WI38 (cell line): Measurements from ENCODE around the gene SP100.
"Not testable (repeated sequence)": the region's sequence is repeated elsewhere in the genome, so short reads cannot be mapped to it uniquely, and the experiment has no call there.

ENCODE experiments used
- H3K4me3 ChIP-seq: 2 replicates; pipeline ENCODE4 v1.5.1; 2011; ENCODE audit warnings: low read depth, mild to moderate bottlenecking, control low read depth, low read length
- TF ChIP-seq, protein P1 (sequence below): IDR thresholded peaks from 2 replicates; pipeline ENCODE4 v1.5.1; 2012; ENCODE audit warnings: low read depth, mild to moderate bottlenecking, control low read depth, low read length

Gene SP100

DNA sequence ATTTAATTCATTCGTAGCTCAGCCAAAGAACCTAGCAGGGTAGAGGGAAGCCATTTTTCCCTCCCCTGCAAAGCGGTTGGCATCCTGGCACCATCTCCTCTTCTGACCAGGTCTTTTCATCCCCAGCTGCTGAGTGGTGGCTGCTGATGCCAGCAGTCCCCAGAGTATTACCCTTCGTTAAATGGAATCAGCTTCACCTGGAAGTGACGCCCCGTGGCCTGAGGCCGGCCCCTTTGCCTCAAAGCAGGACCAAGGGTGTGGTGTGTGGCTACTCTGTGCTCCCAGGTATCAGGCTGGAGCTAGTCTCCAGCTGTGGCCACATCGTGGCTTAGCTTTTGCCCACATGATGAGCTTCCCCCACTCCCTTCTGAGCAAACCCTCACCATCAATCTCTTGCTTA lies 12.3 kb upstream of the SP100 start:
- no peak overlapping the region for H3K4me3 ChIP-seq
- TF ChIP-seq, protein P1, sequence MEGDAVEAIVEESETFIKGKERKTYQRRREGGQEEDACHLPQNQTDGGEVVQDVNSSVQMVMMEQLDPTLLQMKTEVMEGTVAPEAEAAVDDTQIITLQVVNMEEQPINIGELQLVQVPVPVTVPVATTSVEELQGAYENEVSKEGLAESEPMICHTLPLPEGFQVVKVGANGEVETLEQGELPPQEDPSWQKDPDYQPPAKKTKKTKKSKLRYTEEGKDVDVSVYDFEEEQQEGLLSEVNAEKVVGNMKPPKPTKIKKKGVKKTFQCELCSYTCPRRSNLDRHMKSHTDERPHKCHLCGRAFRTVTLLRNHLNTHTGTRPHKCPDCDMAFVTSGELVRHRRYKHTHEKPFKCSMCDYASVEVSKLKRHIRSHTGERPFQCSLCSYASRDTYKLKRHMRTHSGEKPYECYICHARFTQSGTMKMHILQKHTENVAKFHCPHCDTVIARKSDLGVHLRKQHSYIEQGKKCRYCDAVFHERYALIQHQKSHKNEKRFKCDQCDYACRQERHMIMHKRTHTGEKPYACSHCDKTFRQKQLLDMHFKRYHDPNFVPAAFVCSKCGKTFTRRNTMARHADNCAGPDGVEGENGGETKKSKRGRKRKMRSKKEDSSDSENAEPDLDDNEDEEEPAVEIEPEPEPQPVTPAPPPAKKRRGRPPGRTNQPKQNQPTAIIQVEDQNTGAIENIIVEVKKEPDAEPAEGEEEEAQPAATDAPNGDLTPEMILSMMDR = no peak

DNA sequence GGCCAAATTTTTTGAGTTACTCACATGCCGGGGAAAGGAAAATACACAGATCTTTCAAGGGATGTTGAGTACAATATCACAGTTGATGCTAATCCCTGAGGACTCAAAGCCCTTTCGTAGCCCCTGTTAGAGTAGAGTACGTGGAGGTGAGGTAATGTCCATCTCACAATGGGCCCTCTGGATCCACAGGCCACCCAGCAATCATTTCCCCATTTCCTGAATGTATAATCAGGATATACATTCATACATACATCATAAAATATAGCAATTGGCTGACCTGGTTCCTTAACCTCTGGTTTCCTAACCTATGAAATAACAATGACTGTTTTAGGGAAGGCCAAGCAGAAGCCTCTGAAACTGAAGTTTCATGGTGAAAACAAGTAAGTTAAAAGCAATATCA lies 10.2 kb upstream of the SP100 start:
- no peak overlapping the region for H3K4me3 ChIP-seq
- TF ChIP-seq, protein P1 = no peak

DNA sequence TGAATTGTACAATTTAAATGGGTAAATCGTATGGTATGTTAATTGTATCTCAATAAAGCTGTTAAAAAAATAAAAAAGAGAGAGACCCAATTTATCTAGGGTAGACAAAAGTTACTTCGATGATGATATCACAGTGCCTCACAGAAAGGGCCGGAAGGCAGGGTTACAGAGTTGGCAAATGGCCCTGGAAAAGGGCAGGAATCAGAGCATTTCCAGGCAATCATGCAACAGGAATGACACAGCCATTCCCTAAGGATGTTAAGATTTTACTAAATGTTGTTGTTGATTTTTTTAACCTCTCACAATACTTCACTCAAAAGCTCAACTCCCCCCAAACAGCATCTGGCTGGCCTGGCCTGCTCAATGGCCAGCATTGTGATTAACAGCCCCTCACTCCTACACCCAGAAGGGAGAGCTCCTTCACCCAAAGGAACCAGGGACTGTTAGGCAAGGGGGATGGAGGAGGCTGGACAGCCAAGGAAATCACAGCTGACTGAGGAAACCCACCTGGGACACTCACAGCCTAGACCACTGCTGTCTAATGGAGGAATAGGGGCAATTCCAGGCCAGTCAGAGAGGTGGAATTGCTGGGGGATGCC lies 7.7 kb upstream of the SP100 start:
- TF ChIP-seq, protein P1 = no peak
- H3K4me3 ChIP-seq = no peak overlapping the region

DNA sequence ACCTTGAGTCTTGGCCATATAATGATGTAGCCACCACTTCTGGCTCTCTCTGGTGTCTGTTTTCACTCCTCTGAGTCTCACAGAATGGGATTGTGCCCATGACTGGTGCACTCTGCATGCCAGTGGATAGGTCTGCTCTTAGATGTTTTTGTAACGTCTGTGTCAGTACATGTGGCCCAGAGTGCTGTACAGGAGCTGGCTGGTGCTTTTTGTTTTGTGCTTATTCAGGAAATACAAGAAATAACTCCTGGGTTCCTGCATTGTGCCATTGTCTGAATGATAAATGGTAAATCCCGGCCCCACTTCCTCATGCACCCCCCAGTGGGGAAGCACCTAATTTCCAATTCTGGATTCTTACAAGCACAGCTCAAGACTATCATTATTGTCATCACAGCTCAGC lies 6.7 kb upstream of the SP100 start:
- H3K4me3 ChIP-seq = not testable (repeated sequence)

GRCh38 chr2:230410263-230410662 lies 5.7 kb upstream of the SP100 start:
- H3K4me3 ChIP-seq = no peak overlapping the region
- TF ChIP-seq, protein P1 = no peak

DNA sequence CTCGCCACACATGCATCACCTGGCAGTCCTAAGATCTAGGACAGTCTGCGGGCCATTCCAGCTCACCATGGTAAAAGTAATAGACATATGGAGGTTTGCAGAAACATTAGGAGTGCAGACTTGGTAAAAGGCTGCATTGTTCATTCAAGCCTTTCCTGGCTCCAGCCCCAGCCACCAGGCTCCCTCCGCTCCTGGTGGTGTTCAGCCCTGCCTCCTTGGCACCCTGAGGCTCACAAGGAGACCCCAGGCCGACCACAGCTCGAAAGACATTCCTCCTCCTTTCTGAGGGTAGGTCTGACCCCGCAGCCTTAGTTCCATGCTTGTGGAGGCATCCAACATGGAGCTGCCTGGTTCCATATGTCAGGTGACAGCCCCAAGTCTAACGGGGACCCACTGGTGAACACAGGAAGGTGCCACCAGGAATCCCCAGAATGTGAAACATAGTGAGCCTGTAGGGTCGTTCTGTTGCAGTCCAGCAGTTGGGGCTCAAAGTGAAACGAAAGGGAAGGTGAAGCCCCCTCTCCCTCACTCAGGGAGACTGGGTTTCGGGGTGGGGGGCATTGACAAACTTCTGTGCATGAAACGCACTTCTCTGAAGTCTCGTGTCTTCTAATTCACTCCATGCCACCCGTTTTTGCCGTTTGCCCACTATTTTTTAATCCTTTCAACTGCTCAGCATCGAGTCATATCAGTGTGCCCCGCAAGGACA lies 5.0 kb upstream of the SP100 start:
- TF ChIP-seq, protein P1 = no peak

DNA sequence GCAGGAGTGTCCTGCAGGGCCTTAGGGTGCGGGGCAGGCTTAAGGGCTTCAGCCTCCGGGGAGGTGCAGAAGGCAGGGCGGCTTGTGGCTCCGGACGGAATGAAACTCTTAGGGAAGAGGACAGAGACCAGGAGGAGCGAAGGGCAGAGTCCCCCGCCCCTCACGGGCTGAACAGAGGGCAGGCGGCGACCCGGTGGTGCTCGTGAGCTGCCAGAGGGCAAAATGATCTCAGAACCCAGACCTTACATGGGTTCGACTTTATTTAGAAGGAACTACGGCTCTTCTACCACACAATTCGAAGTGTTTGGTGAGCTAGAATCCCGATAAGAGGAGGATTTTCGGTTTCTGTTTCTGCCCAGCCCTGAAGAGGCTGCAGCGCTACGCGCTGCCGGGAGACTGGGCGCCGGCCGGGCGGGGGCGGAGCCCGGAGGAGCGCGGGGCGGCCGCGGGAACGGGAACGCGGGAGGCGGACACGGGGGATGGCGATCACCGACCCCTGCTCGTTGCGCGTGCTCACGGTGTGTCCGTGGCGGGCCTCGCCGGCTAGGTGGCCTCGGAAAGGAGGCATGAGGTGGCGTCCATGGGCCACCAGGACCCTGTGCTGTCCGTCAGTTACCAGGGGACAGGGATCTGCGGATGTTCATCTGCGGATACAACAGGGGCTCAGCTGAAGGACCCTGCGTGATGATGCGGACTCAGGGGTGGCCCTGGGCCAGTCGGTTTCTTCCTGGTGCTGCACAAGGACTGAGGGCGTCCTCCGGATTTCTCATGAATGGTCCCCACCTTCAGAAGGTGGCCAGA lies 4.2 kb upstream of the SP100 start:
- peak overlapping the region; percentile 70 for H3K4me3 ChIP-seq
- TF ChIP-seq, protein P1 = no peak

More for the DNA sequence above, 5.0 kb upstream of the SP100 start:
- H3K4me3 ChIP-seq = peak overlapping the region; percentile 70
